Neuronal stem cell (in vitro differentiated cells): ENCODE results near the gene LRRC23.

ENCODE experiments used
- DNase-seq: peaks from one replicate; pipeline ENCODE4 v3.0.0-alpha.2; 2013; ENCODE audit warnings: low spot score
- H2AFZ ChIP-seq: one replicate; pipeline ENCODE4 v1.6.1; 2013; ENCODE audit warnings: mild to moderate bottlenecking, low read length, inconsistent platforms
- H2AK5ac ChIP-seq: 2 replicates; pipeline ENCODE4 v1.6.1; 2013; ENCODE audit warnings: low read depth, mild to moderate bottlenecking, inconsistent platforms, low read length, moderate library complexity, mixed read lengths
- H2BK120ac ChIP-seq: 2 replicates; pipeline ENCODE4 v1.6.1; 2013; ENCODE audit warnings: low read depth, mild to moderate bottlenecking, inconsistent platforms, low read length, moderate library complexity, mixed read lengths
- H2BK12ac ChIP-seq: one replicate; pipeline ENCODE4 v1.6.1; 2013; ENCODE audit warnings: low read length, inconsistent platforms
- H2BK15ac ChIP-seq: 2 replicates; pipeline ENCODE4 v1.6.1; 2013; ENCODE audit warnings: mild to moderate bottlenecking, low read length, inconsistent platforms, mixed read lengths
- H2BK5ac ChIP-seq: one replicate; pipeline ENCODE4 v1.6.1; 2013; ENCODE audit warnings: inconsistent platforms, mild to moderate bottlenecking, low read length, moderate library complexity
- H3K14ac ChIP-seq: one replicate; pipeline ENCODE4 v1.6.1; 2013; ENCODE audit warnings: low read length, inconsistent platforms
- H3K18ac ChIP-seq: 2 replicates; pipeline ENCODE4 v1.6.1; 2013; ENCODE audit warnings: low read length, inconsistent platforms
- H3K23ac ChIP-seq: 2 replicates; pipeline ENCODE4 v1.6.1; 2013; ENCODE audit warnings: low read depth, mild to moderate bottlenecking, mixed read lengths, low read length, inconsistent platforms; ENCODE audit not compliant: poor library complexity
- H3K27ac ChIP-seq: replicated peaks from 3 replicates; pipeline ENCODE4 v1.5.1; 2013; ENCODE audit warnings: low read length, inconsistent platforms
- H3K27me3 ChIP-seq, 3 experiments: 2 replicates each; pipeline ENCODE4 v1.6.1; 2013; ENCODE audit warnings: low read length in 3 of 3, mild to moderate bottlenecking in 2 of 3, inconsistent platforms in 1 of 3, low read depth in 1 of 3, mixed read lengths in 1 of 3, moderate library complexity in 1 of 3; ENCODE audit not compliant: control insufficient read depth in 3 of 3, insufficient read depth in 3 of 3
- H3K36me3 ChIP-seq, 2 donors: replicated peaks in 1 of 2; 2 replicates each; pipeline ENCODE4 v1.6.1; 2013; ENCODE audit warnings: low read length in 2 of 2; ENCODE audit not compliant: control insufficient read depth in 2 of 2, insufficient read depth in 2 of 2
- H3K4ac ChIP-seq: 2 replicates; pipeline ENCODE4 v1.6.1; 2013; ENCODE audit warnings: inconsistent platforms, mild to moderate bottlenecking, low read length, moderate library complexity
- H3K4me1 ChIP-seq, 2 donors: 1 replicate in 1 of 2; 2 replicates in 1 of 2; pipeline ENCODE4 v1.6.1; 2013; ENCODE audit warnings: low read length in 2 of 2, low read depth in 1 of 2; ENCODE audit not compliant: control insufficient read depth in 2 of 2, insufficient read depth in 1 of 2
- H3K4me2 ChIP-seq: one replicate; pipeline ENCODE4 v1.6.1; 2013; ENCODE audit warnings: mild to moderate bottlenecking, low read length, inconsistent platforms; ENCODE audit not compliant: insufficient read depth, poor library complexity, severe bottlenecking
- H3K4me3 ChIP-seq, 2 donors: 2 replicates each; pipeline ENCODE4 v1.5.1; 2013; ENCODE audit warnings: low read length in 2 of 2, mild to moderate bottlenecking in 2 of 2, inconsistent platforms in 1 of 2, moderate library complexity in 1 of 2
- H3K79me1 ChIP-seq: one replicate; pipeline ENCODE4 v1.6.1; 2013; ENCODE audit warnings: low read depth, mild to moderate bottlenecking, inconsistent platforms, low read length, moderate library complexity
- H3K9ac ChIP-seq: one replicate; pipeline ENCODE4 v1.6.1; 2013; ENCODE audit warnings: mild to moderate bottlenecking, low read depth, low read length, inconsistent platforms; ENCODE audit not compliant: poor library complexity
- H3K9me3 ChIP-seq, 2 donors: replicated peaks in 1 of 2; 2 replicates each; pipeline versions ENCODE3 to v1.6.1; 2013; ENCODE audit warnings: low read length in 2 of 2, mild to moderate bottlenecking in 2 of 2, inconsistent platforms in 1 of 2, low read depth in 1 of 2, mixed read lengths in 1 of 2, moderate library complexity in 1 of 2; ENCODE audit not compliant: control insufficient read depth in 2 of 2, insufficient read depth in 1 of 2
- H4K8ac ChIP-seq: one replicate; pipeline ENCODE4 v1.6.1; 2013; ENCODE audit warnings: low read depth, mild to moderate bottlenecking, inconsistent platforms, low read length, moderate library complexity
- H4K91ac ChIP-seq: one replicate; pipeline ENCODE4 v1.6.1; 2013; ENCODE audit warnings: low read length, low read depth, mild to moderate bottlenecking, inconsistent platforms; ENCODE audit not compliant: poor library complexity
- WGBS, 2 donors: extraction: QIAGEN DNeasy Blood & Tissue Kit; methylation state at CpG; one replicate each; pipeline ENCODE4 v1.1.7; 2013; ENCODE audit warnings: missing lambda C conversion rate in 2 of 2, mixed read lengths in 1 of 2; ENCODE audit not compliant: insufficient read length in 2 of 2, insufficient replicate concordance in 1 of 2; ENCODE audit errors: extremely low coverage in 2 of 2; 5-methylcytosine and 5-hydroxymethylcytosine counted together

LRRC23 gene

DNA sequence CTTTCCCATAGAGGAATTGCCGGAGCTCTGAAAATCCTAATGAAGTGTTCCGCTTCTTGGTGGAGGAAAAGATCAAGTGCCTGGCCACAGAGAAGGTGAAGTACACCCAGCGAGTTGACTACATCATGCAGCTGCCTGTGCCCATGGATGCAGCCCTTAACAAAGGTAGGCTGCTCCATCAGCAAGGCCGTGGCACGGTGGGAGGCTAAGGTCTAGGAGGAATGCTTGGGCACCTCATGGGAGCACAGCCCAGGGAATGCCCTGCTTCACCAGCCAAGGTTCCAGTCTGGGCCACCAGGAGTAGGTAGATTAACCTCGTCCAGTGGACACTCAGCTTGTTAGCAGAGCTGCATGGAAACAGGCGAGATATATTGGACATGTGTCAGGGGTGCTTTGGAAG, 43.7 kb upstream of the LRRC23 start:
- Histone ChIP-seq H3K4me3 (peak overlapping the region in 1 of 2 donors; percentile 42), H3K36me3 (peaks cover 67 to 97% of the 10 kb centered on the region in 2 donors), H3K23ac (no peak overlapping the region), H2AFZ (no peak overlapping the region), H2BK5ac (no peak overlapping the region), H3K79me1 (peaks cover 1% of the 10 kb centered on the region), H3K18ac (no peak overlapping the region), H3K4me1 (peaks cover 0 to 3% of the 10 kb centered on the region in 2 donors), H3K4ac (no peak overlapping the region), H3K4me2 (no peak overlapping the region), H2BK15ac (no peak overlapping the region), H2BK120ac (no peak overlapping the region), H3K27me3 (no peaks in the 10 kb centered on the region), H2BK12ac (no peak overlapping the region), H2AK5ac (no peak overlapping the region), H3K27ac (no peak overlapping the region), H4K8ac (no peak overlapping the region), H3K9ac (no peak overlapping the region), H3K14ac (no peak overlapping the region), H4K91ac (no peak overlapping the region), H3K9me3 (peaks cover 0 to 2% of the 10 kb centered on the region in 2 donors)
- DNase-seq = no peak
- WGBS, 2 donors = no CpG with 5 or more reads among the region's 7 CpGs

DNA sequence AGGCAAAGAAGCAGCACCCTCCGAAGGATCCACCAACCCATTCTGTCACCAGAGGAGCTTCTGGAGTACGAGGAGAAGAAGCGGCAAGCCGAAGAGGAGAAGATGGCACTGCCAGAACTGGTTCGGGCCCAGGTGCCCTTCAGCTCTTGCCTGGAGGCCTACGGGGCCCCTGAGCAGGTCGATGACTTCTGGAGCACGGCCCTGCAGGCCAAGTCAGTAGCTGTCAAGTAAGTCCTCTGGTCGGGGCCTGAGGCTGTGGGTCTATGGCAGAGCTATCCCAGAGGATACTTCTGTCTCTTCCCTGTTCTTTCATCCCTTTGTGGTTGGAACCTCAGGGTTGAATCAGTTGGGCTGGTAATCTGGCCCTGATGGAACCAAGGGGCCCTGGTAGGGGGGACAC, 43.2 kb upstream of the LRRC23 start:
- no peak overlapping the region for H2BK15ac ChIP-seq
- H4K91ac ChIP-seq = no peak overlapping the region
- no peak overlapping the region for H3K4me3 ChIP-seq
- no peak overlapping the region for H3K9ac ChIP-seq
- H3K23ac ChIP-seq = no peak overlapping the region
- H3K14ac ChIP-seq = no peak overlapping the region
- no peaks in the 10 kb centered on the region for H3K27me3 ChIP-seq
- no peak overlapping the region for H2BK12ac ChIP-seq
- no peak overlapping the region for H3K27ac ChIP-seq
- DNase-seq = no peak
- peaks cover 0 to 6% of the 10 kb centered on the region in 2 donors for H3K4me1 ChIP-seq
- H3K4me2 ChIP-seq = no peak overlapping the region
- no peaks in the 10 kb centered on the region for H3K79me1 ChIP-seq
- H3K18ac ChIP-seq = no peak overlapping the region
- no peak overlapping the region for H2AFZ ChIP-seq
- no peak overlapping the region for H4K8ac ChIP-seq
- peaks cover 0 to 2% of the 10 kb centered on the region in 2 donors for H3K9me3 ChIP-seq
- H2BK120ac ChIP-seq = no peak overlapping the region
- no peak overlapping the region for H2BK5ac ChIP-seq
- no CpG with 5 or more reads among the region's 9 CpGs for WGBS, 2 donors
- H2AK5ac ChIP-seq = no peak overlapping the region
- no peak overlapping the region for H3K4ac ChIP-seq
- peaks cover 62 to 97% of the 10 kb centered on the region in 2 donors for H3K36me3 ChIP-seq

- no peaks in the 10 kb centered on the region for H3K79me1 ChIP-seq
- H3K9ac ChIP-seq = no peak overlapping the region
- no peak overlapping the region for H2BK15ac ChIP-seq
- no peak overlapping the region for H2AK5ac ChIP-seq
- H2AFZ ChIP-seq = no peak overlapping the region
- H2BK5ac ChIP-seq = no peak overlapping the region
- H3K27me3 ChIP-seq = no peaks in the 10 kb centered on the region
- no peak overlapping the region for H2BK120ac ChIP-seq
- H3K27ac ChIP-seq = no peak overlapping the region
- no peak for DNase-seq
- H3K4ac ChIP-seq = no peak overlapping the region
- H3K36me3 ChIP-seq = peaks cover 51 to 82% of the 10 kb centered on the region in 2 donors
- no peak overlapping the region for H3K4me2 ChIP-seq
- peaks cover 0 to 2% of the 10 kb centered on the region in 2 donors for H3K9me3 ChIP-seq
- H4K91ac ChIP-seq = no peak overlapping the region
- H3K23ac ChIP-seq = peak overlapping the region; percentile 16
- WGBS, 2 donors = no CpG with 5 or more reads among the region's 11 CpGs
- no peak overlapping the region for H2BK12ac ChIP-seq
- no peak overlapping the region for H3K4me3 ChIP-seq
- H3K14ac ChIP-seq = no peak overlapping the region
- H3K4me1 ChIP-seq = peaks cover 5 to 12% of the 10 kb centered on the region in 2 donors
- no peak overlapping the region for H3K18ac ChIP-seq
- H4K8ac ChIP-seq = no peak overlapping the region
Measured at GRCh38 chr12:6863033-6863432, 41.6 kb upstream of the LRRC23 start.

GRCh38 chr12:6863586-6864321, 40.9 kb upstream of the LRRC23 start:
- Histone ChIP-seq H3K23ac (peak overlapping the region; percentile 16), H3K9ac (no peak overlapping the region), H4K8ac (no peak overlapping the region), H3K4me3 (no peak overlapping the region), H3K27me3 (no peaks in the 10 kb centered on the region), H2AK5ac (no peak overlapping the region), H2BK120ac (no peak overlapping the region), H3K18ac (no peak overlapping the region), H3K27ac (no peak overlapping the region), H2BK12ac (no peak overlapping the region), H3K79me1 (no peaks in the 10 kb centered on the region), H3K36me3 (peaks cover 44 to 76% of the 10 kb centered on the region in 2 donors), H3K14ac (no peak overlapping the region), H2BK5ac (no peak overlapping the region), H3K4me2 (no peak overlapping the region), H3K9me3 (peaks cover 0 to 2% of the 10 kb centered on the region in 2 donors), H2BK15ac (no peak overlapping the region), H3K4ac (no peak overlapping the region), H4K91ac (no peak overlapping the region), H2AFZ (no peak overlapping the region), H3K4me1 (peaks cover 5 to 14% of the 10 kb centered on the region in 2 donors)
- DNase-seq = no peak
- no CpG with 5 or more reads among the region's 16 CpGs for WGBS, 2 donors
